Measurements from ENCODE around the gene ADAMTS9. TPM values are rescaled to one million over a fixed set of nuclear protein-coding genes. Genes with fewer than 3 reads are reported as not detected.

Gene ADAMTS9
- total RNA-seq, 1 experiment from 2014 or later: 0.46 TPM

DNA sequence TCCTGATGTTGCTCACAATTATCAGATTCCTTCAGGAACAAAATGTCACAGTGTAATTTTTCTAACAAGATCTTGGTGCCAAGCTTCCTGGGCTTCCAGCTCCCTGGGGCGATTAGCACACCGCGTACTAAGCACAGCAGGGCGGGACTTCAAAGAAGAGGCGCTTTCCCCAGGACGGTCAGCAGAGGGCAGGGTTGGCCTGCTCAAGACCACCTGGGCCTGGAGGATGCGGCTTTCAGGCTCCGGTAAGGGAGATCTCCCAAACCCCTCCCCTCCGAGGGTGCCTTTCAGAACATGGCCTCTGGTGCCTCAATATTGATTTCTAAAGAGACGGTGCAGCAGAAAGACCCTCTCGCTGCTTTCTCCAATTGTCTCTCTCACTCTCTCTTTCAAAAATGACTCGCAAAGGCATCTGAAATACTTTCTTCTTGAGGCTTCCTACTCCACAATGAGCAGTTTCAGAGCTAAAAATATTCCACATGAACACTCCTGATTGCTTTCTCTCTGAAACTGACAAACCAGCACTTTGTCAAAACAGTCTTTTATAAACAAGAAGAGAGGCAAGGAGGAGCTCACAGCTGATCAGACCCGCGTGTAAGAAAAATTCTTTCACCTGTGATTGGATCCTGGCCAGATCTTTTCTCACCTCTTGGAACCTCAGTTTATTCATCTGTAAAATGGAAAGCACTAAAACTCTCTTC lies 154.0 kb downstream of the ADAMTS9 start:
- no peaks in the 10 kb centered on the region; a peak in 1 of 5 replicates for H3K9me3 Mint-ChIP-seq
- H3K27me3 Mint-ChIP-seq (ENCODE audit: low read depth): peaks cover 57% of the 10 kb centered on the region
- H3K23ac ChIP-seq (ENCODE audit: insufficient read length, low read depth, low read length): no peak overlapping the region
- no peak overlapping the region for H2BK20ac ChIP-seq (ENCODE audit: low read depth, low read length, poor library complexity, severe bottlenecking)
- no peak overlapping the region for H2BK5ac ChIP-seq (ENCODE audit: insufficient read length, low read length)
- no peak overlapping the region for H2BK12ac ChIP-seq (ENCODE audit: insufficient read length, low read depth, low read length)
- no peak overlapping the region for H3K18ac ChIP-seq (ENCODE audit: insufficient read length, low read depth, low read length)
- no peak overlapping the region for H4K91ac ChIP-seq (ENCODE audit: insufficient read length, low read depth, low read length)
- no peak overlapping the region for H2AFZ ChIP-seq (ENCODE audit: low read length)
- no peak overlapping the region for H3T11ph ChIP-seq (ENCODE audit: low read length)
- H3K27me3 ChIP-seq (ENCODE audit: insufficient read depth, low read length): peaks cover 8% of the 10 kb centered on the region; the same call in 1 of the 2 replicates
- DNase-seq: peak; percentile 91
- WGBS (ENCODE audit: extremely low coverage, insufficient read length, low lambda C conversion rate): no CpG with 5 or more reads among the region's 14 CpGs
- H4K5ac ChIP-seq (ENCODE audit: insufficient read length, low read depth, low read length): no peak overlapping the region
- no peak overlapping the region for H3K9ac ChIP-seq (ENCODE audit: extremely low read depth, insufficient read length, low read length)
- H2AK5ac ChIP-seq (ENCODE audit: insufficient read length, low read length): no peak overlapping the region
- H2BK120ac ChIP-seq (ENCODE audit: low read depth, low read length, poor library complexity, severe bottlenecking): no peak overlapping the region
- no peaks in the 10 kb centered on the region for H3K79me2 ChIP-seq (ENCODE audit: insufficient read depth, low read length)
- H4K20me1 ChIP-seq (ENCODE audit: control insufficient read depth, insufficient read depth, insufficient read length): no peaks in the 10 kb centered on the region
- no peaks in the 10 kb centered on the region for H3K4me1 ChIP-seq (ENCODE audit: insufficient read depth, low read length)
- no peaks in the 10 kb centered on the region for H3K36me3 Mint-ChIP-seq (ENCODE audit: insufficient read depth in 1 of 3, low read depth in 3 of 3)
- TF ChIP-seq, protein P1, sequence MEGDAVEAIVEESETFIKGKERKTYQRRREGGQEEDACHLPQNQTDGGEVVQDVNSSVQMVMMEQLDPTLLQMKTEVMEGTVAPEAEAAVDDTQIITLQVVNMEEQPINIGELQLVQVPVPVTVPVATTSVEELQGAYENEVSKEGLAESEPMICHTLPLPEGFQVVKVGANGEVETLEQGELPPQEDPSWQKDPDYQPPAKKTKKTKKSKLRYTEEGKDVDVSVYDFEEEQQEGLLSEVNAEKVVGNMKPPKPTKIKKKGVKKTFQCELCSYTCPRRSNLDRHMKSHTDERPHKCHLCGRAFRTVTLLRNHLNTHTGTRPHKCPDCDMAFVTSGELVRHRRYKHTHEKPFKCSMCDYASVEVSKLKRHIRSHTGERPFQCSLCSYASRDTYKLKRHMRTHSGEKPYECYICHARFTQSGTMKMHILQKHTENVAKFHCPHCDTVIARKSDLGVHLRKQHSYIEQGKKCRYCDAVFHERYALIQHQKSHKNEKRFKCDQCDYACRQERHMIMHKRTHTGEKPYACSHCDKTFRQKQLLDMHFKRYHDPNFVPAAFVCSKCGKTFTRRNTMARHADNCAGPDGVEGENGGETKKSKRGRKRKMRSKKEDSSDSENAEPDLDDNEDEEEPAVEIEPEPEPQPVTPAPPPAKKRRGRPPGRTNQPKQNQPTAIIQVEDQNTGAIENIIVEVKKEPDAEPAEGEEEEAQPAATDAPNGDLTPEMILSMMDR (conservative IDR thresholded peaks at IDR 0.05): peak; percentile 96
- no peak overlapping the region for H3K27ac ChIP-seq (ENCODE audit: insufficient read length, low read depth, low read length)
- H3K79me1 ChIP-seq (ENCODE audit: insufficient read depth, low read depth, low read length, poor library complexity, severe bottlenecking): no peaks in the 10 kb centered on the region
- peaks cover 2 to 4% of the 10 kb centered on the region in 2 experiments for H3K4me1 Mint-ChIP-seq
- no peak overlapping the region for H3K4ac ChIP-seq (ENCODE audit: low read depth, low read length)
- H3K9me3 ChIP-seq (ENCODE audit: control insufficient read depth, low read depth, low read length): no peaks in the 10 kb centered on the region
- H3K23me2 ChIP-seq (ENCODE audit: insufficient read length, low read depth, low read length, poor library complexity, severe bottlenecking): no peaks in the 10 kb centered on the region
- no peak overlapping the region for H3K4me3 Mint-ChIP-seq
- H3K14ac ChIP-seq (ENCODE audit: insufficient read depth, low read length): no peak overlapping the region
- no peak overlapping the region for H3K56ac ChIP-seq (ENCODE audit: insufficient read length, low read depth, low read length)
- no peak overlapping the region for H3K4me2 ChIP-seq (ENCODE audit: insufficient read depth, insufficient read length, low read length)
- H4K8ac ChIP-seq (replicated peaks; ENCODE audit: insufficient read length, low read depth, low read length): no peak overlapping the region
- no peak overlapping the region for H3K27ac Mint-ChIP-seq
- no peak overlapping the region for H2BK15ac ChIP-seq (ENCODE audit: low read depth, low read length)
